ENCODE data around the gene RIPOR3. TPM values are rescaled to one million over a fixed set of nuclear protein-coding genes. Genes with fewer than 3 reads are reported as not detected.

The RIPOR3 gene
- total RNA-seq, 2 donors from 2014 or later, result 4.5 to 8.4 TPM

DNA sequence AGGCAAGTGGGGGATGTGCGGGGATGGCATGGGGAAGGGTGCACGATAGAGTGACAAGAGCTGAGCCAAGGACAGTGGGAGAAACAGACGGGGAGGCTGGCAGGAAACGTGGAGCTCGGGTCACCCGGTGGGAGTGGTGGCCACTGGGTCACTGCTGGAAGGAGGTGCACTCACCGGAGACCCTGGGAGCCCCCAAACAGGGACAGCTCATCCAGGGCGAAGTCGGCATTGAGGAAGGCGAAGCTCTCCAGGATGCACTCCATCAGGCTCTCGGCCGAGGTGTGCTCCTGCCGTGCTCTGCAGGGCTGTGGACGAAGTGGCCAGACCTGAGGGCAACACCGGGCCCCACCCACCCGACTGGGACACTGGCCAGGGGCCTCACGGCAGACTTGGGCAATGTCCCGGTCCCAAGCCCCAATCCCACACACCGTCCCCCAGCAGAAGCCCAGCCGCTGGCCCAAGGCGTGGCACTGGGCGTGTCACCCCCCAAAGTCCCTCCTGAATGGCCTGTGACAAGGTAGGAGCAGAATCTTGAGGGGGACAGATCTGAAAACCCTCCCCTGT lies 93.9 kb downstream of the RIPOR3 start:
- Histone ChIP-seq H3K4me3 (no peak overlapping the region), H3K4me1 (ENCODE audit: control insufficient read depth in 1 of 2, low read depth in 2 of 2) (peaks cover 0 to 2% of the 10 kb centered on the region in 2 donors), H3K9me3 (no peaks in the 10 kb centered on the region), H3K27ac (no peak overlapping the region), H3K36me3 (no peaks in the 10 kb centered on the region), H3K27me3 (replicated peaks; ENCODE audit: insufficient read depth) (no peaks in the 10 kb centered on the region)
- DNase-seq (ENCODE audit: low spot score) (no peak), ATAC-seq (ENCODE audit: insufficient number of reproducible peaks, low FRiP score, low read depth) (no peak)
- TF ChIP-seq, protein P1, sequence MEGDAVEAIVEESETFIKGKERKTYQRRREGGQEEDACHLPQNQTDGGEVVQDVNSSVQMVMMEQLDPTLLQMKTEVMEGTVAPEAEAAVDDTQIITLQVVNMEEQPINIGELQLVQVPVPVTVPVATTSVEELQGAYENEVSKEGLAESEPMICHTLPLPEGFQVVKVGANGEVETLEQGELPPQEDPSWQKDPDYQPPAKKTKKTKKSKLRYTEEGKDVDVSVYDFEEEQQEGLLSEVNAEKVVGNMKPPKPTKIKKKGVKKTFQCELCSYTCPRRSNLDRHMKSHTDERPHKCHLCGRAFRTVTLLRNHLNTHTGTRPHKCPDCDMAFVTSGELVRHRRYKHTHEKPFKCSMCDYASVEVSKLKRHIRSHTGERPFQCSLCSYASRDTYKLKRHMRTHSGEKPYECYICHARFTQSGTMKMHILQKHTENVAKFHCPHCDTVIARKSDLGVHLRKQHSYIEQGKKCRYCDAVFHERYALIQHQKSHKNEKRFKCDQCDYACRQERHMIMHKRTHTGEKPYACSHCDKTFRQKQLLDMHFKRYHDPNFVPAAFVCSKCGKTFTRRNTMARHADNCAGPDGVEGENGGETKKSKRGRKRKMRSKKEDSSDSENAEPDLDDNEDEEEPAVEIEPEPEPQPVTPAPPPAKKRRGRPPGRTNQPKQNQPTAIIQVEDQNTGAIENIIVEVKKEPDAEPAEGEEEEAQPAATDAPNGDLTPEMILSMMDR (IDR thresholded peaks at IDR 0.05), result no peak

DNA sequence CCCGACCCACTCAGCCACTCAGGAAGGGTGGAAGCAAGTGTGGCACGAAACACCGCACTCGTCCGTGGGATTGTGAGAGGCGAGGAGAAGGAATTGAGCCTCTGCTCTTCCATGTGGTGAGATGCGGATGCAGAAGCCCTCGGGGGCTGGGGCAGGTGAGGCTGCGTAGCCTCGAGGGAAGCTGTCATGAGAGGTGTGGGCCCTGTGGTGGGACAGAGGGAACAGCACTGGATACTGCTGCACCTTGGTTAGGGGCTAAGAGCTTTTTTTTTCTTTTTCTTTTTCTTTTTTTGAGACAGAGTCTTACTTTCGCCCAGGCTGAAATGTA lies 94.7 kb downstream of the RIPOR3 start:
- DNase-seq (ENCODE audit: low spot score) (no peak), ATAC-seq (ENCODE audit: insufficient number of reproducible peaks, low FRiP score, low read depth) (no peak)
- no peaks in the 10 kb centered on the region for H3K9me3 ChIP-seq
- TF ChIP-seq, protein P1 (IDR thresholded peaks at IDR 0.05), result no peak
- H3K27me3 ChIP-seq (replicated peaks; ENCODE audit: insufficient read depth), result no peaks in the 10 kb centered on the region
- peaks cover 0 to 10% of the 10 kb centered on the region in 2 donors for H3K4me1 ChIP-seq (ENCODE audit: control insufficient read depth in 1 of 2, low read depth in 2 of 2)
- H3K27ac ChIP-seq, result no peak overlapping the region
- H3K36me3 ChIP-seq, result no peaks in the 10 kb centered on the region
- H3K4me3 ChIP-seq, result no peak overlapping the region

DNA sequence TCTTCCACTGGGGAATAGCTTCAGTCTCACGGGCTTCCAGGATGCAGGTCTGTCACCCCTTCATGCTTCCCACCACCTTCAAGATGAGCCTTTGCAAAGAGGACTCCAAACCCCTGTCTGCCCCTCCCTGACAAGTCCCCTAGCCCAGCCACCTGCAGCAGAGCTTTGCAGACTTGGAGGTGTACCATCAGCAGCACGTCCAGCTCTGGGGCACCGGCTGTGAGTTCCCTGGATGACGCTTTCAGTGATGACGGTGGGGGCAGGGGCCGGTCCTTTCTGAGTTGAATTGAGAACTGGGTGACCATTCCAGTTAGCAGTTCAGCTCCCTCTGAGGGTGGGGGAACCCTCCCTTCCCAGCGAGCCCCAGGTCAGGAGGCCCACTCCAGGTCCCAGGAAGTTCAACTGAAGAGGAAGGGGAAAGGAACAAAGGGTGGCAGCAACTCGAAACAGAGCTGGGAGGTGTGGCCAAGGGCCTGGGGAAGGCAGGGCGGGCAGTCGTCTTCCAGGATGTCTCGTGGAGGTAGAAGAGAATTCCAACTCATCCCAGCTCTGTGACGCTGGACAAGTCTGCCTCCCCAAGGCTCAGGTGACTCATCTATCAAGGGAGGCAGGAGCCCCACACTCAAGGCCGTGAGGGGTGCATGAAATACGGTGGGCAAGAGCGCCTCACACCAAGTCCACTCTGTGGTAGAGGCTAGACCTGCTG lies 95.2 kb downstream of the RIPOR3 start:
- no peak overlapping the region for H3K4me3 ChIP-seq
- H3K4me1 ChIP-seq (ENCODE audit: control insufficient read depth in 1 of 2, low read depth in 2 of 2), result peaks cover 0 to 10% of the 10 kb centered on the region in 2 donors
- H3K9me3 ChIP-seq, result no peaks in the 10 kb centered on the region
- no peaks in the 10 kb centered on the region for H3K27me3 ChIP-seq (replicated peaks; ENCODE audit: insufficient read depth)
- no peak for ATAC-seq (ENCODE audit: insufficient number of reproducible peaks, low FRiP score, low read depth)
- no peak overlapping the region for H3K27ac ChIP-seq
- DNase-seq (ENCODE audit: low spot score), result no peak
- no peaks in the 10 kb centered on the region for H3K36me3 ChIP-seq
- TF ChIP-seq, protein P1 (IDR thresholded peaks at IDR 0.05), result no peak

DNA sequence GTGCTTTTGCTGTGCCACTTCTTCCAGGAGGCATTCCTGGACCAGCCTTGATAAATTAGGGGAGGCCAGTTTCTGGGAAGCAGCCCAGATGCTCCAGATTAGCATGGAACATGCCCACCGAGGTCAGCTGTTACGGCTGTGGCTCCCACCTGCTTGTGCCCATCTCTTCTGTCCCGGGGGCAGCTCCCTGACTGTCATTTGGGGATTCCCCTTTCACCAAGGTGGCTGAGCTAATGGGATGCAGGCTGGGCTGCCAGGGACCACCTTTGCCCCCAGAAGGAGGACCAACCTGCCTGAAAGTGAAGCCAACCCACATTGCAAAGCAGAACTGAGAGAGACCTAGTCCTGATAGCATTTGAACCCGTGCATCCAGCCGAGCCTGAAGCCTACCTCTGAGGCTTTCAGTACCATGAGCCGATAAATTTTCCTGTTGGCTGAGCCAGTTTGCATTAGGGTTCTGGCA lies 95.9 kb downstream of the RIPOR3 start:
- no peak for ATAC-seq (ENCODE audit: insufficient number of reproducible peaks, low FRiP score, low read depth)
- DNase-seq (ENCODE audit: low spot score), result no peak
- Histone ChIP-seq H3K9me3 (no peaks in the 10 kb centered on the region), H3K27me3 (replicated peaks; ENCODE audit: insufficient read depth) (no peaks in the 10 kb centered on the region), H3K4me3 (no peak overlapping the region), H3K36me3 (no peaks in the 10 kb centered on the region), H3K27ac (no peak overlapping the region), H3K4me1 (ENCODE audit: control insufficient read depth in 1 of 2, low read depth in 2 of 2) (peaks cover 0 to 10% of the 10 kb centered on the region in 2 donors)
- TF ChIP-seq, protein P1 (IDR thresholded peaks at IDR 0.05), result no peak

DNA sequence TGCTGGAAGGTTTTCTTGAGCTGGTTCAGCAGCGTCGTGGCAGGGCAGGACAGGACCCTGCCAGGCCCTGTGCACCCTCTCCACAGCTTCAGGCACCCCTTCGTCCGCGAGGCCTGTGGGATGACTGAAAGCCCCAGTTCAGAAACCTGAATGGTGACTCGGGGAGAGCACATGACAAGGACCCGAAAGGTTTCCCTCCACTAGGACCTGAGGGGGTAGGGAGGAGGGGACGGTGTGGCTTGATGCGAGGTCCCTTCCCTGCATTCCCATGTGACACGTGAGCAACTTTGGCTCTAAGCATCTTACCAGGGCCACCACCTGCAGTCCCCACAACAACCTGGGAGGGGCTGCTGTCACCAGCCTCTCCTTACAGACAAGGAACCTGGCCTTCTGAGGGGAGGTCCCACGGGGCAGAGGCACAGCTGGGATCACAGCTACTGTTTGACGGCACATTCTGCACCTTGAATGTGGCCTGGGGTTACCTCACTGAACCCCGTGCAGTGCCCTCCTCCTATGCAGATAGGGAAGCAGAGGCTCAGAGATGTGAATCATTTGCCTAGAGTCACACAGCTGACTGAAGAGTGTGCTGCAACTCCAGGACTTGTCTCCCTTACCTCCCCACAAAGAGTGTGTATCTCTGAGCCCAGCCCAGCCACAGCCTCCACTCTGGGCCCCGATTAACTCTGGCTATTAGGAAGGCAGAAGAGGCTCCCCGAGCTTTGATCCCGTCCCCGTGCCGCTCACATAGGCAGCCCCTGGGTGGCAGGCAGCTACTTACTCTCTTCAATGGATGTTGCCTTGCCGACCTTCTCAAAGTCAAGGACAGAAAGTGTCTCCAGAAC lies 96.5 kb downstream of the RIPOR3 start:
- H3K27ac ChIP-seq, result no peak overlapping the region
- no peak for DNase-seq (ENCODE audit: low spot score)
- ATAC-seq (ENCODE audit: insufficient number of reproducible peaks, low FRiP score, low read depth), result no peak
- peaks cover 0 to 10% of the 10 kb centered on the region in 2 donors for H3K4me1 ChIP-seq (ENCODE audit: control insufficient read depth in 1 of 2, low read depth in 2 of 2)
- no peaks in the 10 kb centered on the region for H3K36me3 ChIP-seq
- TF ChIP-seq, protein P1 (IDR thresholded peaks at IDR 0.05), result no peak
- H3K9me3 ChIP-seq, result no peaks in the 10 kb centered on the region
- H3K27me3 ChIP-seq (replicated peaks; ENCODE audit: insufficient read depth), result no peaks in the 10 kb centered on the region
- no peak overlapping the region for H3K4me3 ChIP-seq
